Progenitor cell of endocrine pancreas (in vitro differentiated cells): ENCODE measurements around the gene IRF5. TPM values are rescaled to one million over a fixed set of nuclear protein-coding genes. Genes with fewer than 3 reads are reported as not detected.

Source experiments
- DNase-seq: peaks from one replicate; pipeline ENCODE4 v3.0.0; 2021; ENCODE audit warnings: low spot score; ENCODE audit not compliant: unreplicated experiment
- H3K27ac Mint-ChIP-seq: 2 replicates; pipeline ENCODE4 v1.8.0; 2021; ENCODE audit warnings: mild to moderate bottlenecking, moderate library complexity, mixed read lengths
- H3K27me3 Mint-ChIP-seq: 2 replicates; pipeline ENCODE4 v1.8.0; 2021; ENCODE audit warnings: mixed read lengths
- H3K36me3 Mint-ChIP-seq: 2 replicates; pipeline ENCODE4 v1.8.0; 2022; ENCODE audit warnings: mixed read lengths; ENCODE audit not compliant: insufficient read depth
- H3K4me1 Mint-ChIP-seq: 2 replicates; pipeline ENCODE4 v1.8.0; 2021; ENCODE audit warnings: low read depth, mixed read lengths
- H3K4me3 Mint-ChIP-seq: 2 replicates; pipeline ENCODE4 v1.8.0; 2021; ENCODE audit warnings: low read depth, mild to moderate bottlenecking, moderate library complexity, mixed read lengths
- H3K9me3 Mint-ChIP-seq: 2 replicates; pipeline ENCODE4 v1.8.0; 2021; ENCODE audit warnings: low read depth, mixed read lengths
- total RNA-seq: library from RNA; stranded (reverse); gene quantifications from 2 replicates; pipeline ENCODE4 v1.2.1, GENCODE V29; 2021
- TF ChIP-seq, protein P1 (sequence below): fragments of 200-600 bp; sonication (generic); IDR thresholded peaks from one replicate; pipeline ENCODE4 v1.5.0; 2021; ENCODE audit warnings: antibody characterized with exemption, mild to moderate bottlenecking; ENCODE audit not compliant: unreplicated experiment

Gene IRF5
- total RNA-seq, 1 donor from 2014 or later, result 0.69 TPM

DNA sequence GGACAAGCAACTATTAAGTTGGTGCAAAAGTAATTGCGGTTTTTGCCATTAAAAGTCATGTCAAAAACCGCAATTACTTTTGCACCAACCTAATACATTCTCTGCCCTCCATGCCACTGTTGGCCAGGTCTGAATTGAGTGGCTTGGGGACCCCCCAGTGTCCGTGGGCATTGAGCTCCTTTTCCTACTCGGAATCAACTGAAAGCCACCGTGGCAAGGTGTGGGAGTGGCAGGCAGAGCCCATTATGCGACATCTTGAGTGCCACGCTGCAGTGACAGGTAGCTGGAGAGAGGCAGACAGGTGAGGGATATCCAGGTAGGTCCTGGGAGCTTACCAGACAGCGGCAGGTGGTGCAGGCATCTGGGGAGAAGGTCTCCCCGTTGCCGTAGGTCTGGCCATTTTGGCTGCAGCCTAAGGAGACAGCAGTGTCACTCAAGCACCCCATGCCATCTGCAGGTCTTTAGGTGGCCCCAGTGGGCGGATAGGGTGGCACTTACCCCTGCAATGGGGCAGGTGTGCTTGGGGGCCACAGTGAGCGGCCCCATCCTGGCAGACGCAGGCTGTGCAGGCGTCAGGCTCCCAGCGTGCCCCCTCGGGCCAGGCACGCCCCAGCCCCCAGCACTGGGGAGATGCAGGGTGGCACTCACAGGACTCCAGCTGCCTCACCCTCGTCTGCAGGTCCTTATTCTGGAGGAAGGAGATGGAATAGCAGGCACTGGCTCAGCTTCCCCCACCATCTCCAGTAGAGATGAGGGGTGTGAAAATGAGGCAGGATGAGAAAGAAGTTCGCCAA, 30.8 kb upstream of the IRF5 start:
- Mint-ChIP-seq H3K27me3 (peaks cover 19% of the 10 kb centered on the region), H3K9me3 (no peaks in the 10 kb centered on the region), H3K4me1 (peaks cover 8% of the 10 kb centered on the region), H3K4me3 (no peak overlapping the region), H3K36me3 (peaks cover 1% of the 10 kb centered on the region), H3K27ac (no peak overlapping the region)
- TF ChIP-seq, protein P1, sequence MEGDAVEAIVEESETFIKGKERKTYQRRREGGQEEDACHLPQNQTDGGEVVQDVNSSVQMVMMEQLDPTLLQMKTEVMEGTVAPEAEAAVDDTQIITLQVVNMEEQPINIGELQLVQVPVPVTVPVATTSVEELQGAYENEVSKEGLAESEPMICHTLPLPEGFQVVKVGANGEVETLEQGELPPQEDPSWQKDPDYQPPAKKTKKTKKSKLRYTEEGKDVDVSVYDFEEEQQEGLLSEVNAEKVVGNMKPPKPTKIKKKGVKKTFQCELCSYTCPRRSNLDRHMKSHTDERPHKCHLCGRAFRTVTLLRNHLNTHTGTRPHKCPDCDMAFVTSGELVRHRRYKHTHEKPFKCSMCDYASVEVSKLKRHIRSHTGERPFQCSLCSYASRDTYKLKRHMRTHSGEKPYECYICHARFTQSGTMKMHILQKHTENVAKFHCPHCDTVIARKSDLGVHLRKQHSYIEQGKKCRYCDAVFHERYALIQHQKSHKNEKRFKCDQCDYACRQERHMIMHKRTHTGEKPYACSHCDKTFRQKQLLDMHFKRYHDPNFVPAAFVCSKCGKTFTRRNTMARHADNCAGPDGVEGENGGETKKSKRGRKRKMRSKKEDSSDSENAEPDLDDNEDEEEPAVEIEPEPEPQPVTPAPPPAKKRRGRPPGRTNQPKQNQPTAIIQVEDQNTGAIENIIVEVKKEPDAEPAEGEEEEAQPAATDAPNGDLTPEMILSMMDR, result no peak
- DNase-seq, result no peak

GRCh38 chr7:128908750-128909624, 28.7 kb upstream of the IRF5 start:
- Mint-ChIP-seq H3K9me3 (no peaks in the 10 kb centered on the region), H3K4me1 (peaks cover 8% of the 10 kb centered on the region), H3K27me3 (peaks cover 26% of the 10 kb centered on the region), H3K27ac (no peak overlapping the region), H3K4me3 (peak overlapping the region; percentile 74), H3K36me3 (no peaks in the 10 kb centered on the region)
- TF ChIP-seq, protein P1, result no peak
- no peak for DNase-seq

- DNase-seq, result no peak
- Mint-ChIP-seq H3K27ac (peak overlapping the region; percentile 33), H3K36me3 (no peaks in the 10 kb centered on the region), H3K27me3 (peaks cover 31% of the 10 kb centered on the region), H3K4me3 (peak overlapping the region; percentile 74), H3K9me3 (no peaks in the 10 kb centered on the region), H3K4me1 (peaks cover 8% of the 10 kb centered on the region)
- TF ChIP-seq, protein P1, result no peak
Observed at GRCh38 chr7:128909625-128910568, 27.8 kb upstream of the IRF5 start.

DNA sequence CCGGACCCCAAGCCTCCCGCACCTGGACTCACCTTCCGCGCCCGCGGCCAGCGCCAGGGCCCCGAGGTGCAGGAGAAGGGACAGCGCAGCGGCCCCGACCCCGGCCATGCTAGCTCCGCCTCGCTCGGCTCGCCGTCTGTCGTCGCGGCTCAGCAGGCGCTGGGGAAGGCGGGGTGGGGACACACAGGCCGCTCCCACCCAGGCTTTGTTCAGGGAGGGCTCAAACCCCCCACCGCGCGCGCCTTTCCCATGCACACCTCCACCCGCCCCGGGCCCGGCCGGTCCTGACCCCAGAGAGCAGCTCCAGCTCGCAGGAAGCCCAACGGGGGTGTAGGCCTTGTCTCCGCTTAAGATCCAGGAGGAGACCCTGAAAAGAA, 27.2 kb upstream of the IRF5 start, which contains the start of gene KCP:
TSS of gene KCP (minus strand) at position 141 of the 377 bp plus-strand sequence. CDS start at position 108, 33 bp downstream.
- TF ChIP-seq, protein P1, result no peak
- peak within 1 kb of the TSS; percentile 74 for H3K4me3 Mint-ChIP-seq
- peak; percentile 36 for DNase-seq
- no peaks in the 10 kb centered on the region for H3K9me3 Mint-ChIP-seq
- H3K4me1 Mint-ChIP-seq, result peaks cover 9% of the 10 kb centered on the region
- peak within 1 kb of the TSS; percentile 62 for H3K27ac Mint-ChIP-seq
- peaks cover 35% of the 10 kb centered on the region for H3K27me3 Mint-ChIP-seq
- H3K36me3 Mint-ChIP-seq, result no peaks in the 10 kb centered on the region
